ENCODE results near the gene SNX2. TPM values are rescaled to one million over a fixed set of nuclear protein-coding genes. Genes with fewer than 3 reads are reported as not detected.

SNX2 gene, protein sequence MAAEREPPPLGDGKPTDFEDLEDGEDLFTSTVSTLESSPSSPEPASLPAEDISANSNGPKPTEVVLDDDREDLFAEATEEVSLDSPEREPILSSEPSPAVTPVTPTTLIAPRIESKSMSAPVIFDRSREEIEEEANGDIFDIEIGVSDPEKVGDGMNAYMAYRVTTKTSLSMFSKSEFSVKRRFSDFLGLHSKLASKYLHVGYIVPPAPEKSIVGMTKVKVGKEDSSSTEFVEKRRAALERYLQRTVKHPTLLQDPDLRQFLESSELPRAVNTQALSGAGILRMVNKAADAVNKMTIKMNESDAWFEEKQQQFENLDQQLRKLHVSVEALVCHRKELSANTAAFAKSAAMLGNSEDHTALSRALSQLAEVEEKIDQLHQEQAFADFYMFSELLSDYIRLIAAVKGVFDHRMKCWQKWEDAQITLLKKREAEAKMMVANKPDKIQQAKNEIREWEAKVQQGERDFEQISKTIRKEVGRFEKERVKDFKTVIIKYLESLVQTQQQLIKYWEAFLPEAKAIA
- 149 and 156 TPM in 2 replicates for polyA plus RNA-seq (2013)

DNA sequence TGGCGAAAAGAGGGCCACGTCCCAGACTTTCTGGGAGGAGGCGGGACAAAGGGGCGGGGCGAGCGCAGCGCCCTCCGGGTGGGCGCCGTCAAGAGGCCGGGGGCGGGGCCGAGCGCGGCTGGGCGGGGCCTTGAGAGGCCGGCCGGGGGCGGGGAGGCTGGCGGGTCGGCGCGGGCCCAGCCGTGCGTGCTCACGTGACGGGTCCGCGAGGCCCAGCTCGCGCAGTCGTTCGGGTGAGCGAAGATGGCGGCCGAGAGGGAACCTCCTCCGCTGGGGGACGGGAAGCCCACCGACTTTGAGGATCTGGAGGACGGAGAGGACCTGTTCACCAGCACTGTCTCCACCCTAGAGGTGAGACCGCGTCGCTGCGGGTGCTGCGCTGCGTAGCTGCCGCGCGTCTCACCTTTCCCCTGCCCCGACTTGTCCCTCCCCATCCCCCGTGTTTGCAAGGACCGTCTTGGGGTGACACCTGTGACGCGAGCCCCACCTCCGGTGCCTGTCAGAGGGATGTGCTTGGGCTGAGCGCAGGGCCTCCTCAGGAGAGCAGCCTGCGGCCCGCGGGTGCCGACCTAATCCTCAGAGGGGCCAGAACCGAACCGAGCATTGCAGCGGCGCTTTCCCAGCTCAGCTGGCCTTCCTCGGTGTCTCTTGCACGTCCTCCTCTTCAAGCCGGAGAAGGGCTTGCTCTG is at the start of gene SNX2:
SNX2 (plus strand) TSS at position 220 of the 689 bp plus-strand sequence; CDS start at position 244, 24 bp downstream.
- H2AK5ac ChIP-seq (ENCODE audit: low read length) = peak within 1 kb of the TSS; percentile 72
- no peaks in the 10 kb centered on the region for H3K9me3 ChIP-seq (ENCODE audit: insufficient read depth, low read depth, low read length)
- H2AFZ ChIP-seq (ENCODE audit: insufficient read depth, low read length, poor library complexity) = peak within 1 kb of the TSS; percentile 93
- H3K14ac ChIP-seq (ENCODE audit: low read length) = peak within 1 kb of the TSS; percentile 91
- peak within 1 kb of the TSS; percentile 70 for H3K27ac ChIP-seq (ENCODE audit: low read depth, low read length)
- H3K79me1 ChIP-seq (ENCODE audit: low read length) = peaks cover 12% of the 10 kb centered on the region
- peak within 1 kb of the TSS; percentile 93 for H3K4ac ChIP-seq (ENCODE audit: low read depth, low read length)
- H3K4me3 ChIP-seq (ENCODE audit: low read depth, low read length) = peak within 1 kb of the TSS; percentile 93
- H4K8ac ChIP-seq (ENCODE audit: low read depth, low read length) = peak within 1 kb of the TSS; percentile 93
- H3K36me3 ChIP-seq (ENCODE audit: control insufficient read depth in 1 of 2, insufficient read depth in 2 of 2, low read length in 2 of 2) = no peaks in the 10 kb centered on the region
- peak within 1 kb of the TSS; percentile 68 for H4K12ac ChIP-seq (ENCODE audit: low read depth, low read length)
- H3K79me2 ChIP-seq (ENCODE audit: control insufficient read depth, insufficient read depth, low read length, poor library complexity) = peaks cover 12% of the 10 kb centered on the region
- peaks cover 3 to 14% of the 10 kb centered on the region in 2 experiments for H3K4me1 ChIP-seq (ENCODE audit: control insufficient read depth in 1 of 2, insufficient read depth in 2 of 2, low read length in 2 of 2)
- peak; percentile 86 to 93 for DNase-seq
- H2BK12ac ChIP-seq (ENCODE audit: low read length) = peak within 1 kb of the TSS; percentile 80
- WGBS (ENCODE audit: extremely low coverage, insufficient coverage, insufficient read length) = no CpG with 5 or more reads among the region's 67 CpGs
- peak within 1 kb of the TSS; percentile 90 for H4K91ac ChIP-seq (ENCODE audit: low read depth, low read length)
- H2BK120ac ChIP-seq (ENCODE audit: insufficient read depth, low read length, poor library complexity) = peak within 1 kb of the TSS; percentile 89
- peak within 1 kb of the TSS; percentile 95 for H3K18ac ChIP-seq (ENCODE audit: low read length)
- peak within 1 kb of the TSS; percentile 90 for H2BK5ac ChIP-seq (ENCODE audit: low read depth, low read length, poor library complexity)
- no peak within 1 kb of the TSS for H3K23ac ChIP-seq (ENCODE audit: low read length)
- H3K9ac ChIP-seq (ENCODE audit: low read length) = peak within 1 kb of the TSS; percentile 94
- no peaks in the 10 kb centered on the region for H3K27me3 ChIP-seq (ENCODE audit: insufficient read depth, low read length)
- peak within 1 kb of the TSS; percentile 70 for H3K4me2 ChIP-seq (ENCODE audit: low read length)

DNA sequence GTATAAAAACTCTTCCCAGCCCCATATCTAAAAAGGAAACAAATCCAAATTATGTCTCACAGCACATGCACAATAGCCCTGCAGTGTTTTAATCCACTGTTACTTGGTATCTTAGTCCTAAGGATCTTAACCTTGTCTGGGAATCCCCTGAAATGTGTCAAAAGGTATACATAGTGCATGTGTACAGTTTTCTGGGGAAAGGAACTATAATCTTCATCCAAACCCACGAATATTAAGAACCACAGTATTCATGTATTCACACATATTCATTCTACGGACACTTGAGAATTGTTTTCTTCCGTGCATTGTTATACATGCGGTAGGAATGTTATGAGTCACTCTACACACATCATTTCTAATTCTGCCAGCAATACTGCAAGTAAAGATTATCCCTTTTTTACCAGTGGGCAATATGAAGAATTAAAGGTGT is 47.8 kb upstream of the SNX2 start:
- no peaks in the 10 kb centered on the region for H3K4me1 ChIP-seq (ENCODE audit: control insufficient read depth in 1 of 2, insufficient read depth in 2 of 2, low read length in 2 of 2)
- H3K79me2 ChIP-seq (ENCODE audit: control insufficient read depth, insufficient read depth, low read length, poor library complexity) = no peaks in the 10 kb centered on the region
- no peak overlapping the region for H2BK12ac ChIP-seq (ENCODE audit: low read length)
- no peak overlapping the region for H3K23ac ChIP-seq (ENCODE audit: low read length)
- no peak overlapping the region for H2AK5ac ChIP-seq (ENCODE audit: low read length)
- no peaks in the 10 kb centered on the region for H3K36me3 ChIP-seq (ENCODE audit: control insufficient read depth in 1 of 2, insufficient read depth in 2 of 2, low read length in 2 of 2)
- no peak overlapping the region for H4K8ac ChIP-seq (ENCODE audit: low read depth, low read length)
- no peak overlapping the region for H2AFZ ChIP-seq (ENCODE audit: insufficient read depth, low read length, poor library complexity)
- peak in 1 of 2 donors; percentile 66 for DNase-seq
- H4K12ac ChIP-seq (ENCODE audit: low read depth, low read length) = no peak overlapping the region
- H2BK5ac ChIP-seq (ENCODE audit: low read depth, low read length, poor library complexity) = no peak overlapping the region
- H3K9ac ChIP-seq (ENCODE audit: low read length) = no peak overlapping the region
- no peak overlapping the region for H3K27ac ChIP-seq (ENCODE audit: low read depth, low read length)
- WGBS (ENCODE audit: extremely low coverage, insufficient coverage, insufficient read length) = no CpG with 5 or more reads among the region's 4 CpGs
- no peak overlapping the region for H3K14ac ChIP-seq (ENCODE audit: low read length)
- H3K18ac ChIP-seq (ENCODE audit: low read length) = no peak overlapping the region
- no peaks in the 10 kb centered on the region for H3K79me1 ChIP-seq (ENCODE audit: low read length)
- no peak overlapping the region for H2BK120ac ChIP-seq (ENCODE audit: insufficient read depth, low read length, poor library complexity)
- H3K4ac ChIP-seq (ENCODE audit: low read depth, low read length) = no peak overlapping the region
- H3K27me3 ChIP-seq (ENCODE audit: insufficient read depth, low read length) = no peaks in the 10 kb centered on the region
- no peak overlapping the region for H3K4me3 ChIP-seq (ENCODE audit: low read depth, low read length)
- H4K91ac ChIP-seq (ENCODE audit: low read depth, low read length) = no peak overlapping the region
- H3K4me2 ChIP-seq (ENCODE audit: low read length) = no peak overlapping the region
- H3K9me3 ChIP-seq (ENCODE audit: insufficient read depth, low read depth, low read length) = no peaks in the 10 kb centered on the region

DNA sequence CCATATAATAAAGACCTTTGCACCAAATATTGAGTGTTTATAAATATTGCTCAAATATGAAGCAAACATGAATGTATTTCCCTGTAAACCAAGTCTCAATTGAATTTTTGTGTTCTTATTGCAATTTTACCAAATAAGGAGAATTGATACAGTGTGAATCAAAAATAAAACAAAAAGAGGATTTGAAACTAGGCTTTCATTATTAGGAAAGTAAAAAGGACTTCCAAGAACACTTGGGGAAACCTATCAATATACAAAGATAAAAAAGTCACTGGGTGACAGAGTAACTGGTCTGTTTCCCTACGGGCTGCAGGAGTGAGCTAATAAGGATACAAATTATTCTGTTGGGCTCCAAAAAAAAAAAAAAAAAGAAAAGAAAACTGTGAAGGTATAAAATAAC is 44.8 kb upstream of the SNX2 start:
- no peak overlapping the region for H3K14ac ChIP-seq (ENCODE audit: low read length)
- H3K9ac ChIP-seq (ENCODE audit: low read length) = no peak overlapping the region
- no peak overlapping the region for H2AK5ac ChIP-seq (ENCODE audit: low read length)
- no peak overlapping the region for H3K23ac ChIP-seq (ENCODE audit: low read length)
- H3K79me2 ChIP-seq (ENCODE audit: control insufficient read depth, insufficient read depth, low read length, poor library complexity) = no peaks in the 10 kb centered on the region
- H4K8ac ChIP-seq (ENCODE audit: low read depth, low read length) = no peak overlapping the region
- no peaks in the 10 kb centered on the region for H3K4me1 ChIP-seq (ENCODE audit: control insufficient read depth in 1 of 2, insufficient read depth in 2 of 2, low read length in 2 of 2)
- H3K4me2 ChIP-seq (ENCODE audit: low read length) = no peak overlapping the region
- no peak overlapping the region for H3K4ac ChIP-seq (ENCODE audit: low read depth, low read length)
- no peak overlapping the region for H3K18ac ChIP-seq (ENCODE audit: low read length)
- no peak overlapping the region for H2BK12ac ChIP-seq (ENCODE audit: low read length)
- H2BK5ac ChIP-seq (ENCODE audit: low read depth, low read length, poor library complexity) = no peak overlapping the region
- no peak overlapping the region for H4K12ac ChIP-seq (ENCODE audit: low read depth, low read length)
- no peak overlapping the region for H4K91ac ChIP-seq (ENCODE audit: low read depth, low read length)
- H2AFZ ChIP-seq (ENCODE audit: insufficient read depth, low read length, poor library complexity) = no peak overlapping the region
- H3K4me3 ChIP-seq (ENCODE audit: low read depth, low read length) = no peak overlapping the region
- H3K9me3 ChIP-seq (ENCODE audit: insufficient read depth, low read depth, low read length) = no peaks in the 10 kb centered on the region
- H3K79me1 ChIP-seq (ENCODE audit: low read length) = no peaks in the 10 kb centered on the region
- H2BK120ac ChIP-seq (ENCODE audit: insufficient read depth, low read length, poor library complexity) = no peak overlapping the region
- no peaks in the 10 kb centered on the region for H3K36me3 ChIP-seq (ENCODE audit: control insufficient read depth in 1 of 2, insufficient read depth in 2 of 2, low read length in 2 of 2)
- DNase-seq = no peak
- no CpG with 5 or more reads among the region's 1 CpG for WGBS (ENCODE audit: extremely low coverage, insufficient coverage, insufficient read length)
- H3K27ac ChIP-seq (ENCODE audit: low read depth, low read length) = no peak overlapping the region
- H3K27me3 ChIP-seq (ENCODE audit: insufficient read depth, low read length) = no peaks in the 10 kb centered on the region

DNA sequence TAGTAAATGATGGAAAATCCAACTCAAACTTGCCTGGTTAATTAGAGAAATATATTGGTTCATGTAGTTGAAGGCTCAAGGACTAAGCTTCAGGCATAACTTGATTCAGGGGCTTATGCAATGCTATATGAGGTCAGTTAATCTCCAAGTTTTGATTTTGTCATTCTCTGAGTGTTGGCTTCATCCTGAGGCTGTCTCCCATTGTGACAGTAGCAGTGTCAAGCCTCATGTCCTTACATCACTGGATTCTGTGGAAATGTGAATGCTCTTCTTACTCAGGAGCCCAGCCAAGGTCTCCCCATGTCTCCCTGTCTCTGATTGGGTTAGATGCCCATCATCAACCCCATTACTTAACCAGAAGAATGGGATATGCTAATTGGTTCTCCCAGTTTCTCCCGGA is 44.4 kb upstream of the SNX2 start:
- no peak overlapping the region for H3K27ac ChIP-seq (ENCODE audit: low read depth, low read length)
- no peaks in the 10 kb centered on the region for H3K36me3 ChIP-seq (ENCODE audit: control insufficient read depth in 1 of 2, insufficient read depth in 2 of 2, low read length in 2 of 2)
- no peak overlapping the region for H3K23ac ChIP-seq (ENCODE audit: low read length)
- DNase-seq = no peak
- no peak overlapping the region for H2AFZ ChIP-seq (ENCODE audit: insufficient read depth, low read length, poor library complexity)
- H3K79me1 ChIP-seq (ENCODE audit: low read length) = no peaks in the 10 kb centered on the region
- no peak overlapping the region for H2BK5ac ChIP-seq (ENCODE audit: low read depth, low read length, poor library complexity)
- no peak overlapping the region for H3K4me3 ChIP-seq (ENCODE audit: low read depth, low read length)
- no peak overlapping the region for H4K12ac ChIP-seq (ENCODE audit: low read depth, low read length)
- no peak overlapping the region for H2BK120ac ChIP-seq (ENCODE audit: insufficient read depth, low read length, poor library complexity)
- H3K4ac ChIP-seq (ENCODE audit: low read depth, low read length) = no peak overlapping the region
- no peaks in the 10 kb centered on the region for H3K9me3 ChIP-seq (ENCODE audit: insufficient read depth, low read depth, low read length)
- WGBS (ENCODE audit: extremely low coverage, insufficient coverage, insufficient read length) = no CpG with 5 or more reads among the region's 1 CpG
- no peaks in the 10 kb centered on the region for H3K79me2 ChIP-seq (ENCODE audit: control insufficient read depth, insufficient read depth, low read length, poor library complexity)
- H3K18ac ChIP-seq (ENCODE audit: low read length) = no peak overlapping the region
- H2AK5ac ChIP-seq (ENCODE audit: low read length) = no peak overlapping the region
- H4K91ac ChIP-seq (ENCODE audit: low read depth, low read length) = no peak overlapping the region
- H2BK12ac ChIP-seq (ENCODE audit: low read length) = no peak overlapping the region
- H4K8ac ChIP-seq (ENCODE audit: low read depth, low read length) = no peak overlapping the region
- no peak overlapping the region for H3K4me2 ChIP-seq (ENCODE audit: low read length)
- no peak overlapping the region for H3K14ac ChIP-seq (ENCODE audit: low read length)
- H3K4me1 ChIP-seq (ENCODE audit: control insufficient read depth in 1 of 2, insufficient read depth in 2 of 2, low read length in 2 of 2) = no peaks in the 10 kb centered on the region
- no peaks in the 10 kb centered on the region for H3K27me3 ChIP-seq (ENCODE audit: insufficient read depth, low read length)
- H3K9ac ChIP-seq (ENCODE audit: low read length) = no peak overlapping the region

Data from trophoblast cell (in vitro differentiated cells and primary cell).